GM23338 (cell line): ENCODE results near the gene SYTL1. TPM values are rescaled to one million over a fixed set of nuclear protein-coding genes. Genes with fewer than 3 reads are reported as not detected.

Source experiments
- ATAC-seq: fragments of 200-7000 bp; cut with Tn5 transposase; 3 replicates; pipeline ENCODE4 v1.9.1; 2020
- DNase-seq: peaks from one replicate; pipeline ENCODE4 v3.0.0-alpha.2; 2015; ENCODE audit warnings: low spot score
- H2AFZ ChIP-seq: fragments of 200-600 bp; sonication (generic); 2 replicates; pipeline ENCODE4 v1.8.0; 2016; ENCODE audit warnings: antibody characterized with exemption, mild to moderate bottlenecking, moderate library complexity
- H3F3A ChIP-seq: fragments of 200-600 bp; sonication (generic); replicated peaks from 2 replicates; pipeline ENCODE4 v1.8.0; 2017; ENCODE audit warnings: antibody characterized with exemption, mixed run types, low read depth
- H3K27ac ChIP-seq: fragments of 200-600 bp; sonication (generic); 2 replicates; pipeline ENCODE4 v1.6.1; 2016; ENCODE audit warnings: low read depth
- H3K27me3 ChIP-seq: fragments of 200-600 bp; sonication (generic); 2 replicates; pipeline ENCODE4 v1.8.0; 2016; ENCODE audit warnings: mild to moderate bottlenecking, mixed run types, moderate library complexity; ENCODE audit not compliant: insufficient read depth
- H3K36me3 ChIP-seq: fragments of 200-600 bp; sonication (generic); 2 replicates; pipeline ENCODE4 v1.8.0; 2016; ENCODE audit warnings: mild to moderate bottlenecking; ENCODE audit not compliant: insufficient read depth
- H3K4me1 ChIP-seq: fragments of 200-600 bp; sonication (generic); 2 replicates; pipeline ENCODE4 v1.8.0; 2016; ENCODE audit warnings: mild to moderate bottlenecking, moderate library complexity; ENCODE audit not compliant: insufficient read depth
- H3K4me2 ChIP-seq: fragments of 200-600 bp; sonication (generic); 2 replicates; pipeline ENCODE4 v1.7.1; 2017; ENCODE audit warnings: mixed run types
- H3K4me3 ChIP-seq: fragments of 200-600 bp; sonication (generic); 2 replicates; pipeline ENCODE4 v1.6.1; 2016; ENCODE audit warnings: mixed run types
- H3K79me2 ChIP-seq: fragments of 200-600 bp; sonication (generic); replicated peaks from 2 replicates; pipeline ENCODE4 v1.8.0; 2017; ENCODE audit warnings: mild to moderate bottlenecking; ENCODE audit not compliant: insufficient read depth
- H3K9me2 ChIP-seq: fragments of 200-600 bp; sonication (generic); 2 replicates; pipeline ENCODE4 v1.8.0; 2017; ENCODE audit not compliant: insufficient read depth
- H4K20me1 ChIP-seq: fragments of 200-600 bp; sonication (generic); replicated peaks from 2 replicates; pipeline ENCODE4 v1.8.0; 2017; ENCODE audit warnings: mild to moderate bottlenecking; ENCODE audit not compliant: insufficient read depth
- H3K27ac Mint-ChIP-seq: 2 replicates; pipeline ENCODE4 v1.8.0; 2020; ENCODE audit warnings: inconsistent platforms, mild to moderate bottlenecking, moderate library complexity, mixed read lengths
- H3K27me3 Mint-ChIP-seq: 3 replicates; pipeline ENCODE4 v1.8.0; 2022; ENCODE audit warnings: low read depth, mild to moderate bottlenecking, moderate library complexity, mixed read lengths, inconsistent platforms; ENCODE audit not compliant: insufficient read depth, poor library complexity
- H3K36me3 Mint-ChIP-seq: 3 replicates; pipeline ENCODE4 v1.8.0; 2021; ENCODE audit warnings: low read depth, mild to moderate bottlenecking, inconsistent platforms, moderate library complexity, mixed read lengths
- H3K4me1 Mint-ChIP-seq: 3 replicates; pipeline ENCODE4 v1.8.0; 2020; ENCODE audit warnings: mild to moderate bottlenecking, inconsistent platforms, mixed read lengths
- H3K4me3 Mint-ChIP-seq: 3 replicates; pipeline ENCODE4 v1.8.0; 2021; ENCODE audit warnings: moderate library complexity, mild to moderate bottlenecking, inconsistent platforms, mixed read lengths
- H3K9me3 Mint-ChIP-seq: 3 replicates; pipeline ENCODE4 v1.8.0; 2020; ENCODE audit warnings: moderate library complexity, mild to moderate bottlenecking, inconsistent platforms, mixed read lengths
- CREB1 ChIP-seq: fragments of 250-450 bp; sonication (Bioruptor Pico); IDR thresholded peaks from 2 replicates; pipeline ENCODE4 v1.5.0; 2020; ENCODE audit warnings: low read depth, mild to moderate bottlenecking, moderate library complexity
- CTCF ChIP-seq, 2 experiments: fragments of 200-600 bp in 1 of 2; sonication (generic) in 1 of 2; conservative IDR thresholded peaks; 2 replicates each; pipeline versions ENCODE4 v1.5.1 to v1.6.1; 2016 to 2017; ENCODE audit warnings: antibody characterized with exemption in 2 of 2, low read depth in 2 of 2, mild to moderate bottlenecking in 2 of 2, moderate library complexity in 1 of 2
- ETS1 ChIP-seq: IDR thresholded peaks from 2 replicates; pipeline ENCODE4 v1.6.1; 2016; ENCODE audit warnings: antibody characterized with exemption
- EZH2 ChIP-seq: fragments of 200-600 bp; sonication (generic); IDR thresholded peaks from one replicate; pipeline ENCODE4 v1.8.0; 2017; ENCODE audit warnings: antibody characterized with exemption, mild to moderate bottlenecking, low read depth; ENCODE audit not compliant: unreplicated experiment
- EZH2phosphoT487 ChIP-seq: fragments of 200-600 bp; sonication (generic); IDR thresholded peaks from one replicate; pipeline ENCODE4 v1.8.1; 2018; ENCODE audit warnings: antibody characterized with exemption; ENCODE audit not compliant: unreplicated experiment
- JUNB ChIP-seq: IDR thresholded peaks from one replicate; pipeline ENCODE4 v1.6.1; 2016; ENCODE audit warnings: antibody characterized with exemption; ENCODE audit not compliant: unreplicated experiment
- NANOG ChIP-seq: IDR thresholded peaks from 2 replicates; pipeline ENCODE4 v1.6.1; 2016; ENCODE audit warnings: antibody characterized with exemption, borderline replicate concordance
- POLR2AphosphoS5 ChIP-seq: IDR thresholded peaks from 2 replicates; pipeline ENCODE4 v1.6.1; 2016; ENCODE audit warnings: antibody characterized with exemption, low read depth
- STAT1 ChIP-seq: IDR thresholded peaks from one replicate; pipeline ENCODE4 v1.6.1; 2016; ENCODE audit warnings: antibody characterized with exemption; ENCODE audit not compliant: unreplicated experiment
- ZNF114 ChIP-seq: fragments of 250-450 bp; sonication (Bioruptor Pico); IDR thresholded peaks from 2 replicates; pipeline ENCODE4 v1.5.0; 2020; ENCODE audit warnings: mild to moderate bottlenecking, moderate library complexity
- ZNF331 ChIP-seq: fragments of 250-450 bp; sonication (Bioruptor Pico); IDR thresholded peaks from 2 replicates; pipeline ENCODE4 v1.5.0; 2020; ENCODE audit warnings: low read depth, mild to moderate bottlenecking, moderate library complexity
- ZNF462 ChIP-seq: fragments of 250-450 bp; sonication (Bioruptor Pico); IDR thresholded peaks from 2 replicates; pipeline ENCODE4 v1.5.0; 2020; ENCODE audit warnings: mild to moderate bottlenecking, moderate library complexity
- polyA plus RNA-seq: library from polyadenylated mRNA; unstranded; fragments of >200 nt; fragmentation: Nextera tagmentation; extraction: Ambion mirVana; gene quantifications from 2 replicates; pipeline ENCODE4 v1.2.1, GENCODE V29; 2016
- total RNA-seq: library from RNA; depleted of rRNA; stranded (reverse); fragments of >200 nt; shearing (Covaris generic); gene quantifications from 2 replicates; pipeline ENCODE4 v1.2.3, GENCODE V29; 2014
- TF ChIP-seq, protein P1 (sequence below): IDR thresholded peaks from one replicate; pipeline ENCODE4 v1.6.1; 2018; ENCODE audit warnings: antibody characterized with exemption; ENCODE audit not compliant: unreplicated experiment

Gene SYTL1
- total and polyA plus RNA-seq, 2 experiments from 2014 or later, result 4.9 to 12.3 TPM

GRCh38 chr1:27359822-27360158 lies 18.0 kb downstream of the SYTL1 start:
- peaks cover 14% of the 10 kb centered on the region for H3K4me1 ChIP-seq
- H3K79me2 ChIP-seq, result no peaks in the 10 kb centered on the region
- H2AFZ ChIP-seq, result peak overlapping the region; percentile 91; the same call in 1 of the 2 replicates
- Mint-ChIP-seq H3K4me3 (peak overlapping the region; percentile 74), H3K9me3 (no peaks in the 10 kb centered on the region), H3K27me3 (peaks cover 42% of the 10 kb centered on the region), H3K36me3 (peaks cover 5% of the 10 kb centered on the region; the same call in 1 of the 3 replicates), H3K4me1 (peaks cover 23% of the 10 kb centered on the region), H3K27ac (no peak overlapping the region)
- no peak for DNase-seq
- peaks cover 47% of the 10 kb centered on the region for H3K27me3 ChIP-seq
- H3K4me2 ChIP-seq, result peak overlapping the region; percentile 94
- H3K36me3 ChIP-seq, result no peaks in the 10 kb centered on the region
- no peak overlapping the region for H3K27ac ChIP-seq
- no peaks in the 10 kb centered on the region for H4K20me1 ChIP-seq
- H3K4me3 ChIP-seq, result peak overlapping the region; percentile 88
- no peaks in the 10 kb centered on the region for H3K9me2 ChIP-seq
- 0 out of 2 replicates have a peak, but pooled peaks cover 8% of the 10 kb centered on the region for H3F3A ChIP-seq
- no peak for ATAC-seq
- TF ChIP-seq CTCF (conservative IDR thresholded peaks at IDR 0.05; ENCODE audit: low read depth in 2 of 2) (no peak), EZH2phosphoT487 (no peak), ZNF114 (CRISPR knock-in tag) (no peak), CREB1 (CRISPR knock-in tag) (no peak), EZH2 (no peak), ETS1 (no peak), POLR2AphosphoS5 (no peak), JUNB (no peak), ZNF331 (CRISPR knock-in tag) (no peak), ZNF462 (no peak), NANOG (no peak), STAT1 (no peak)
- TF ChIP-seq, protein P1, sequence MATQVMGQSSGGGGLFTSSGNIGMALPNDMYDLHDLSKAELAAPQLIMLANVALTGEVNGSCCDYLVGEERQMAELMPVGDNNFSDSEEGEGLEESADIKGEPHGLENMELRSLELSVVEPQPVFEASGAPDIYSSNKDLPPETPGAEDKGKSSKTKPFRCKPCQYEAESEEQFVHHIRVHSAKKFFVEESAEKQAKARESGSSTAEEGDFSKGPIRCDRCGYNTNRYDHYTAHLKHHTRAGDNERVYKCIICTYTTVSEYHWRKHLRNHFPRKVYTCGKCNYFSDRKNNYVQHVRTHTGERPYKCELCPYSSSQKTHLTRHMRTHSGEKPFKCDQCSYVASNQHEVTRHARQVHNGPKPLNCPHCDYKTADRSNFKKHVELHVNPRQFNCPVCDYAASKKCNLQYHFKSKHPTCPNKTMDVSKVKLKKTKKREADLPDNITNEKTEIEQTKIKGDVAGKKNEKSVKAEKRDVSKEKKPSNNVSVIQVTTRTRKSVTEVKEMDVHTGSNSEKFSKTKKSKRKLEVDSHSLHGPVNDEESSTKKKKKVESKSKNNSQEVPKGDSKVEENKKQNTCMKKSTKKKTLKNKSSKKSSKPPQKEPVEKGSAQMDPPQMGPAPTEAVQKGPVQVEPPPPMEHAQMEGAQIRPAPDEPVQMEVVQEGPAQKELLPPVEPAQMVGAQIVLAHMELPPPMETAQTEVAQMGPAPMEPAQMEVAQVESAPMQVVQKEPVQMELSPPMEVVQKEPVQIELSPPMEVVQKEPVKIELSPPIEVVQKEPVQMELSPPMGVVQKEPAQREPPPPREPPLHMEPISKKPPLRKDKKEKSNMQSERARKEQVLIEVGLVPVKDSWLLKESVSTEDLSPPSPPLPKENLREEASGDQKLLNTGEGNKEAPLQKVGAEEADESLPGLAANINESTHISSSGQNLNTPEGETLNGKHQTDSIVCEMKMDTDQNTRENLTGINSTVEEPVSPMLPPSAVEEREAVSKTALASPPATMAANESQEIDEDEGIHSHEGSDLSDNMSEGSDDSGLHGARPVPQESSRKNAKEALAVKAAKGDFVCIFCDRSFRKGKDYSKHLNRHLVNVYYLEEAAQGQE, result no peak
